H9 (cell line): Measurements from ENCODE around the gene PRRT2. TPM values are rescaled to one million over a fixed set of nuclear protein-coding genes. Genes with fewer than 3 reads are reported as not detected.
A peak's percentile ranks its signal among the peaks of the same experiment; 100 is the strongest.

ENCODE experiments used
- DNase-seq: peaks from one replicate; pipeline ENCODE4 v3.0.0-alpha.2; 2017
- H2AFZ ChIP-seq: one replicate; pipeline ENCODE4 v1.6.1; 2013; ENCODE audit warnings: mild to moderate bottlenecking, low read length, control low read depth, moderate library complexity
- H2AK5ac ChIP-seq: 2 replicates; pipeline ENCODE4 v1.6.1; 2013; ENCODE audit warnings: low read length, control low read depth, mixed read lengths; ENCODE audit not compliant: insufficient read length
- H2BK120ac ChIP-seq: one replicate; pipeline ENCODE4 v1.6.1; 2013; ENCODE audit warnings: low read depth, mild to moderate bottlenecking, low read length, control low read depth, inconsistent platforms; ENCODE audit not compliant: poor library complexity, severe bottlenecking
- H2BK12ac ChIP-seq: 2 replicates; pipeline ENCODE4 v1.6.1; 2013; ENCODE audit warnings: low read length, control low read depth, mixed read lengths, low read depth; ENCODE audit not compliant: insufficient read length
- H2BK15ac ChIP-seq: 2 replicates; pipeline ENCODE4 v1.6.1; 2013; ENCODE audit warnings: low read depth, low read length, control low read depth
- H2BK20ac ChIP-seq: one replicate; pipeline ENCODE4 v1.6.1; 2013; ENCODE audit warnings: low read depth, mild to moderate bottlenecking, low read length, control low read depth, inconsistent platforms; ENCODE audit not compliant: poor library complexity, severe bottlenecking
- H2BK5ac ChIP-seq: 2 replicates; pipeline ENCODE4 v1.6.1; 2013; ENCODE audit warnings: low read length, control low read depth, mixed read lengths; ENCODE audit not compliant: insufficient read length
- H3K14ac ChIP-seq: 2 replicates; pipeline ENCODE4 v1.6.1; 2013; ENCODE audit warnings: low read length, control low read depth; ENCODE audit not compliant: insufficient read depth
- H3K18ac ChIP-seq: 2 replicates; pipeline ENCODE4 v1.6.1; 2013; ENCODE audit warnings: low read depth, mild to moderate bottlenecking, mixed read lengths, low read length, control low read depth; ENCODE audit not compliant: insufficient read length
- H3K23ac ChIP-seq: 2 replicates; pipeline ENCODE4 v1.6.1; 2013; ENCODE audit warnings: low read length, control low read depth, mixed read lengths, low read depth; ENCODE audit not compliant: insufficient read length
- H3K23me2 ChIP-seq: 2 replicates; pipeline ENCODE4 v1.6.1; 2013; ENCODE audit warnings: low read depth, mild to moderate bottlenecking, mixed read lengths, low read length, control low read depth; ENCODE audit not compliant: insufficient read length, poor library complexity, severe bottlenecking
- H3K27ac ChIP-seq: 2 replicates; pipeline ENCODE4 v1.5.1; 2013; ENCODE audit warnings: low read length, control low read depth, mixed read lengths, low read depth; ENCODE audit not compliant: insufficient read length
- H3K27me3 ChIP-seq: 2 replicates; pipeline ENCODE4 v1.6.1; 2013; ENCODE audit warnings: low read length, control low read depth, inconsistent platforms; ENCODE audit not compliant: insufficient read depth
- H3K4ac ChIP-seq: 2 replicates; pipeline ENCODE4 v1.6.1; 2013; ENCODE audit warnings: low read depth, mild to moderate bottlenecking, control low read depth, inconsistent platforms, low read length, moderate library complexity
- H3K4me1 ChIP-seq: 2 replicates; pipeline ENCODE4 v1.6.1; 2013; ENCODE audit warnings: low read length, control low read depth, inconsistent platforms; ENCODE audit not compliant: insufficient read depth
- H3K4me2 ChIP-seq: 2 replicates; pipeline ENCODE4 v1.6.1; 2013; ENCODE audit warnings: low read length, control low read depth, mixed read lengths; ENCODE audit not compliant: insufficient read length, insufficient read depth
- H3K56ac ChIP-seq: 2 replicates; pipeline ENCODE4 v1.6.1; 2013; ENCODE audit warnings: low read depth, mild to moderate bottlenecking, mixed read lengths, low read length, control low read depth; ENCODE audit not compliant: insufficient read length
- H3K79me1 ChIP-seq: 2 replicates; pipeline ENCODE4 v1.6.1; 2013; ENCODE audit warnings: low read depth, mild to moderate bottlenecking, moderate library complexity, low read length, control low read depth, inconsistent platforms; ENCODE audit not compliant: insufficient read depth, poor library complexity, severe bottlenecking
- H3K79me2 ChIP-seq: 2 replicates; pipeline ENCODE4 v1.6.1; 2013; ENCODE audit warnings: low read length, control low read depth, inconsistent platforms; ENCODE audit not compliant: insufficient read depth
- H3K9ac ChIP-seq: 2 replicates; pipeline ENCODE4 v1.6.1; 2013; ENCODE audit warnings: low read length, control low read depth, mixed read lengths; ENCODE audit not compliant: insufficient read length; ENCODE audit errors: extremely low read depth
- H3K9me3 ChIP-seq: one replicate; pipeline ENCODE4 v1.6.1; 2013; ENCODE audit warnings: low read depth, low read length, inconsistent platforms; ENCODE audit not compliant: control insufficient read depth
- H3T11ph ChIP-seq: one replicate; pipeline ENCODE4 v1.6.1; 2013; ENCODE audit warnings: mild to moderate bottlenecking, low read length, control low read depth, inconsistent platforms
- H4K20me1 ChIP-seq: one replicate; pipeline ENCODE4 v1.6.1; 2013; ENCODE audit not compliant: control insufficient read depth, insufficient read length, insufficient read depth
- H4K5ac ChIP-seq: 2 replicates; pipeline ENCODE4 v1.6.1; 2013; ENCODE audit warnings: low read depth, mild to moderate bottlenecking, mixed read lengths, low read length, control low read depth; ENCODE audit not compliant: insufficient read length
- H4K8ac ChIP-seq: replicated peaks from 2 replicates; pipeline ENCODE4 v1.6.1; 2013; ENCODE audit warnings: low read length, control low read depth, mixed read lengths, low read depth; ENCODE audit not compliant: insufficient read length
- H4K91ac ChIP-seq: 2 replicates; pipeline ENCODE4 v1.6.1; 2013; ENCODE audit warnings: low read depth, mild to moderate bottlenecking, moderate library complexity, mixed read lengths, low read length, control low read depth; ENCODE audit not compliant: insufficient read length
- H3K27ac Mint-ChIP-seq, 3 experiments: 2 replicates in 2 of 3; 3 replicates in 1 of 3; pipeline ENCODE4 v1.8.0; 2020 to 2021; ENCODE audit warnings: mixed read lengths in 3 of 3, mild to moderate bottlenecking in 1 of 3, moderate library complexity in 1 of 3
- H3K27me3 Mint-ChIP-seq: 2 replicates; pipeline ENCODE4 v1.8.0; 2021; ENCODE audit warnings: low read depth, mild to moderate bottlenecking, moderate library complexity, mixed read lengths
- H3K36me3 Mint-ChIP-seq, 3 experiments: 2 replicates in 2 of 3; 3 replicates in 1 of 3; pipeline ENCODE4 v1.8.0; 2020 to 2021; ENCODE audit warnings: low read depth in 3 of 3, mixed read lengths in 3 of 3; ENCODE audit not compliant: insufficient read depth in 1 of 3
- H3K4me1 Mint-ChIP-seq, 2 experiments: 2 replicates each; pipeline ENCODE4 v1.8.0; 2020; ENCODE audit warnings: mixed read lengths in 2 of 2
- H3K4me3 Mint-ChIP-seq, 2 experiments: 2 replicates in 1 of 2; 3 replicates in 1 of 2; pipeline ENCODE4 v1.8.0; 2020 to 2021; ENCODE audit warnings: mild to moderate bottlenecking in 2 of 2, mixed read lengths in 2 of 2, moderate library complexity in 1 of 2
- H3K9me3 Mint-ChIP-seq, 2 experiments: 2 replicates in 1 of 2; 3 replicates in 1 of 2; pipeline ENCODE4 v1.8.0; 2020; ENCODE audit warnings: mild to moderate bottlenecking in 2 of 2, mixed read lengths in 2 of 2, moderate library complexity in 1 of 2
- CTCF ChIP-seq: fragments of 200-600 bp; sonication (generic); conservative IDR thresholded peaks from 3 replicates; pipeline ENCODE4 v1.8.0; 2021; ENCODE audit warnings: antibody characterized with exemption, mild to moderate bottlenecking
- WGBS: extraction: QIAGEN DNeasy Blood & Tissue Kit; methylation state at CpG from one replicate; pipeline ENCODE4 v1.1.7; 2013; ENCODE audit warnings: missing lambda C conversion rate, low lambda C conversion rate, mixed read lengths; ENCODE audit not compliant: insufficient read length; ENCODE audit errors: extremely low coverage; 5-methylcytosine and 5-hydroxymethylcytosine counted together
- total RNA-seq: library from RNA; stranded (reverse); gene quantifications from 2 replicates; pipeline ENCODE4 v1.2.1, GENCODE V29; 2021

PRRT2 gene
- total RNA-seq, 1 experiment from 2014 or later, result 14.6 TPM

GRCh38 chr16:29811170-29811895 is 660 bp upstream of the PRRT2 start:
- peaks cover 51% of the 10 kb centered on the region for H3K23me2 ChIP-seq
- H3K9me3 ChIP-seq, result no peaks in the 10 kb centered on the region
- H2AFZ ChIP-seq, result no peak overlapping the region
- H3K79me1 ChIP-seq, result no peaks in the 10 kb centered on the region
- H3K9ac ChIP-seq, result peak overlapping the region; percentile 29
- no peak overlapping the region for H3K27ac ChIP-seq
- no peak overlapping the region for H3K4ac ChIP-seq
- TF ChIP-seq CTCF, result no peak
- H2BK20ac ChIP-seq, result no peak overlapping the region
- Mint-ChIP-seq H3K27me3 (no peaks in the 10 kb centered on the region; the same call in 1 of the 2 replicates), H3K4me3 (peak overlapping the region; percentile 80 to 96), H3K36me3 (peaks cover 12 to 28% (median 13%) of the 10 kb centered on the region in 3 experiments), H3K4me1 (peaks cover 48 to 61% of the 10 kb centered on the region in 2 experiments), H3K27ac (peak overlapping the region; percentile 96 to 99 (median 97)), H3K9me3 (no peaks in the 10 kb centered on the region; a peak in 2 of 5 replicates)
- DNase-seq, result peak; percentile 98
- peak overlapping the region; percentile 78 for H3K4me2 ChIP-seq
- H2BK12ac ChIP-seq, result no peak overlapping the region
- peak overlapping the region; percentile 36 for H3K18ac ChIP-seq
- no peak overlapping the region for H3T11ph ChIP-seq
- no peak overlapping the region for H2BK15ac ChIP-seq
- no peak overlapping the region for H2BK5ac ChIP-seq
- peaks cover 2% of the 10 kb centered on the region; the same call in 1 of the 2 replicates for H3K79me2 ChIP-seq
- no peaks in the 10 kb centered on the region for H3K27me3 ChIP-seq
- H3K23ac ChIP-seq, result no peak overlapping the region
- no peak overlapping the region for H4K91ac ChIP-seq
- H3K14ac ChIP-seq, result peak overlapping the region; percentile 64
- no peak overlapping the region for H4K5ac ChIP-seq
- H4K8ac ChIP-seq, result no peak overlapping the region
- peaks cover 6% of the 10 kb centered on the region; the same call in 1 of the 2 replicates for H3K4me1 ChIP-seq
- H2BK120ac ChIP-seq, result no peak overlapping the region
- no peak overlapping the region for H3K56ac ChIP-seq
- no CpG with 5 or more reads among the region's 31 CpGs for WGBS
- no peak overlapping the region for H2AK5ac ChIP-seq
- H4K20me1 ChIP-seq, result no peaks in the 10 kb centered on the region
